COLO668 (cell line): ENCODE data around the gene OR2W3.

Experiments used
- DNase-seq: peaks from one replicate; lab custom pipeline; 2025; ENCODE audit not compliant: unreplicated experiment; lab: John Stamatoyannopoulos, UW

OR2W3 gene

GRCh38 chr1:247895163-247895637 is at the start of gene OR2W3:
Gene OR2W3 (plus strand): TSS chr1:247895587. CDS start chr1:247895587, 0 bp downstream.
- DNase-seq: no peak

GRCh38 chr1:247845693-247846017 is 49.7 kb upstream of the OR2W3 start:
- no peak for DNase-seq

- DNase-seq: no peak
These were observed 47.0 kb upstream of the OR2W3 start for GRCh38 chr1:247848346-247848745.

GRCh38 chr1:247849616-247850015 is 45.8 kb upstream of the OR2W3 start:
- no peak for DNase-seq

GRCh38 chr1:247854899-247855545 is 40.4 kb upstream of the OR2W3 start:
- no peak for DNase-seq

GRCh38 chr1:247855911-247856310 is 39.5 kb upstream of the OR2W3 start:
- no peak for DNase-seq

GRCh38 chr1:247857069-247857984 is 38.1 kb upstream of the OR2W3 start, which contains the start of gene TRIM58:
Gene TRIM58 (plus strand): TSS chr1:247857187. CDS start chr1:247857247, 60 bp downstream.
- no peak for DNase-seq

- DNase-seq: no peak
These were observed 37.3 kb upstream of the OR2W3 start for GRCh38 chr1:247857985-247858619.

GRCh38 chr1:247862756-247863155 is 32.6 kb upstream of the OR2W3 start:
- no peak for DNase-seq

- no peak for DNase-seq
These were observed 30.7 kb upstream of the OR2W3 start for GRCh38 chr1:247864644-247865043.

GRCh38 chr1:247865416-247865815 is 30.0 kb upstream of the OR2W3 start:
- DNase-seq: no peak

- DNase-seq: no peak
These were observed 12.0 kb upstream of the OR2W3 start for GRCh38 chr1:247883346-247883745.

GRCh38 chr1:247884797-247885413 is 10.5 kb upstream of the OR2W3 start:
- DNase-seq: no peak

- no peak for DNase-seq
These were observed 589 bp downstream of the OR2W3 start for GRCh38 chr1:247895976-247896375.

- no peak for DNase-seq
These were observed 8.7 kb downstream of the OR2W3 start for GRCh38 chr1:247904122-247904521.

GRCh38 chr1:247905181-247905580 is 9.8 kb downstream of the OR2W3 start:
- no peak for DNase-seq

GRCh38 chr1:247905910-247906503 is 10.6 kb downstream of the OR2W3 start:
- no peak for DNase-seq

GRCh38 chr1:247906504-247907047 is 11.2 kb downstream of the OR2W3 start:
- no peak for DNase-seq

- no peak for DNase-seq
These were observed 13.4 kb downstream of the OR2W3 start for GRCh38 chr1:247908766-247909165.

- no peak for DNase-seq
These were observed 18.4 kb downstream of the OR2W3 start for GRCh38 chr1:247913786-247914185.
